NCI-H1105 treated with DMSO at 0.1 percent for 48 hours (cell line): ENCODE measurements around the gene PRKAA2.

Experiments used
- DNase-seq: peaks from one replicate; lab custom pipeline; 2025; lab: John Stamatoyannopoulos, UW

The PRKAA2 gene

GRCh38 chr1:56654126-56654923 is 9.2 kb downstream of the PRKAA2 start:
- no peak for DNase-seq

- DNase-seq = no peak
Measured at GRCh38 chr1:56655991-56656613, 11.0 kb downstream of the PRKAA2 start.

- DNase-seq = no peak
Measured at GRCh38 chr1:56658254-56658653, 13.1 kb downstream of the PRKAA2 start.

GRCh38 chr1:56660293-56660692 is 15.2 kb downstream of the PRKAA2 start:
- no peak for DNase-seq

- DNase-seq = no peak
Measured at GRCh38 chr1:56663846-56664245, 18.7 kb downstream of the PRKAA2 start.

- DNase-seq = no peak
Measured at GRCh38 chr1:56665384-56665783, 20.3 kb downstream of the PRKAA2 start.

- peak; percentile 23 for DNase-seq
Measured at GRCh38 chr1:56666112-56666608, 21.0 kb downstream of the PRKAA2 start.

GRCh38 chr1:56670350-56670749 is 25.2 kb downstream of the PRKAA2 start:
- DNase-seq = no peak

- no peak for DNase-seq
Measured at GRCh38 chr1:56671085-56671484, 26.0 kb downstream of the PRKAA2 start.

GRCh38 chr1:56671542-56671941 is 26.4 kb downstream of the PRKAA2 start:
- no peak for DNase-seq

- DNase-seq = no peak
Measured at GRCh38 chr1:56672579-56672978, 27.5 kb downstream of the PRKAA2 start.

GRCh38 chr1:56675763-56676162 is 30.6 kb downstream of the PRKAA2 start:
- DNase-seq = no peak

- no peak for DNase-seq
Measured at GRCh38 chr1:56676571-56677035, 31.5 kb downstream of the PRKAA2 start.

GRCh38 chr1:56683569-56683968 is 38.5 kb downstream of the PRKAA2 start:
- DNase-seq = no peak

GRCh38 chr1:56686169-56686568 is 41.1 kb downstream of the PRKAA2 start:
- DNase-seq = no peak

GRCh38 chr1:56688522-56689026 is 43.5 kb downstream of the PRKAA2 start:
- no peak for DNase-seq

- no peak for DNase-seq
Measured at GRCh38 chr1:56696663-56697062, 51.5 kb downstream of the PRKAA2 start.

GRCh38 chr1:56703747-56704146 is 58.6 kb downstream of the PRKAA2 start:
- no peak for DNase-seq

GRCh38 chr1:56707379-56707778 is 62.3 kb downstream of the PRKAA2 start:
- no peak for DNase-seq

GRCh38 chr1:56709269-56709880 is 64.3 kb downstream of the PRKAA2 start:
- peak; percentile 73 for DNase-seq

GRCh38 chr1:56709995-56710394 is 64.9 kb downstream of the PRKAA2 start:
- DNase-seq = no peak

GRCh38 chr1:56710646-56711045 is 65.5 kb downstream of the PRKAA2 start:
- DNase-seq = no peak

GRCh38 chr1:56712150-56712549 is 67.0 kb downstream of the PRKAA2 start:
- DNase-seq = peak; percentile 14
